ENCODE measurements around the gene DGLUCY. TPM values are rescaled to one million over a fixed set of nuclear protein-coding genes. Genes with fewer than 3 reads are reported as not detected.

Gene DGLUCY
- total RNA-seq, 1 experiment from 2014 or later = 26.7 TPM

DNA sequence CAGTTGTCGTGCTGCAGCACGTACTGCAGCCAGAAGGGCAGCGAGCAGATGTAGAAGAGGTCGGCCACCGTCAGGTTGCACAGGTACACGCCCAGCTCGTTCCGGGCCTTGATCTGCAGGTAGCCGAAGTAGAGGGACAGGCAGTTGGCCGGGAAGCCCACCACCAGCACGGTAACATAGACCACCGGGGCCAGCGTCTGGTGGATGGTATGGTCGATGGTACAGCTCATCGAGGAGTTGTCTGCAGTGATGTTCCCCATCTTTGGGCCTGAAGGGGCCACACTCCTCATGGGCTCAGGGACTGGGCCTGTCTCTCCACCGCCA is 120.9 kb downstream of the DGLUCY start:
- no peaks in the 10 kb centered on the region for H3K36me3 ChIP-seq (ENCODE audit: insufficient read depth, low read length, poor library complexity, severe bottlenecking)
- ChIA-PET CTCF (interaction anchor here (0.6 kb wide), 1 partner anchor 1000 kb away, joined by 3 read pairs; no protein-coding TSS in a partner anchor), POLR2A (ENCODE audit: low non-redundant PET) (no interaction called here)
- no peaks in the 10 kb centered on the region for H3K27me3 ChIP-seq (replicated peaks; ENCODE audit: insufficient read depth, low read depth, low read length, poor library complexity)
- TF ChIP-seq EZH2 (IDR thresholded peaks at IDR 0.05; ENCODE audit: borderline replicate concordance, low read depth, low read length, poor library complexity, severe bottlenecking) = no peak
- no peaks in the 10 kb centered on the region for H3K9me3 ChIP-seq (ENCODE audit: low read depth, low read length, poor library complexity, severe bottlenecking)
- BruUV-seq (replicated peaks) = no TSS peak
- no peaks in the 10 kb centered on the region for H3K4me1 ChIP-seq (ENCODE audit: insufficient read depth, low read length, poor library complexity, severe bottlenecking)
- DNase-seq (ENCODE audit: low spot score) = no peak
- H3K27ac ChIP-seq (ENCODE audit: low read depth, low read length, poor library complexity, severe bottlenecking) = no peak overlapping the region
- no peak overlapping the region for H3K4me3 ChIP-seq (ENCODE audit: low read depth, low read length, poor library complexity, severe bottlenecking)
- intact Hi-C loops (cut with micrococcal nuclease; ENCODE audit: unreplicated experiment) = no loop called here

DNA sequence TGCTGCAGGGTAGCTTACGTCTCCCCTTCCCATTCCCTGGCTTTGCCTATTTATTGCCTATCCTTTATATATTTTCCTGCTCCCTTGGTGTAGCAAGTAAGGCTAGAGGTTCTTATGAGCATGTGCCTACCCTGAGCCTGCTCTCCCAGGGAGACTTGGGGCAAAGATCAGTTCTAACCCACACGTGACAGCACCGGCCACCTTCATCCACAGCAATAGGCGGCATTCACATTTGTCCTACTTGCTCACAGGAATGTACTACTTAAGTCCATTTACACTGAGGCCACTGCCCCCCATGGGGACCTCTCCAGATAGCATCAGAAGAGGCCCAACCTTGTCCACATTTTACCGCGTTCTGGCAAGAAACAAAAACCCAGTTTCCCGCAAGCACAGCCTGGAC is 122.0 kb downstream of the DGLUCY start:
- Histone ChIP-seq H3K4me3 (ENCODE audit: low read depth, low read length, poor library complexity, severe bottlenecking) (no peak overlapping the region), H3K27me3 (replicated peaks; ENCODE audit: insufficient read depth, low read depth, low read length, poor library complexity) (no peaks in the 10 kb centered on the region), H3K27ac (ENCODE audit: low read depth, low read length, poor library complexity, severe bottlenecking) (no peak overlapping the region), H3K9me3 (ENCODE audit: low read depth, low read length, poor library complexity, severe bottlenecking) (no peaks in the 10 kb centered on the region), H3K4me1 (ENCODE audit: insufficient read depth, low read length, poor library complexity, severe bottlenecking) (no peaks in the 10 kb centered on the region), H3K36me3 (ENCODE audit: insufficient read depth, low read length, poor library complexity, severe bottlenecking) (no peaks in the 10 kb centered on the region)
- DNase-seq (ENCODE audit: low spot score) = no peak
- intact Hi-C loops (cut with micrococcal nuclease; ENCODE audit: unreplicated experiment) = no loop called here
- ChIA-PET CTCF (no interaction called here), POLR2A (ENCODE audit: low non-redundant PET) (no interaction called here)
- no peak for TF ChIP-seq EZH2 (IDR thresholded peaks at IDR 0.05; ENCODE audit: borderline replicate concordance, low read depth, low read length, poor library complexity, severe bottlenecking)
- TF ChIP-seq, protein P1, sequence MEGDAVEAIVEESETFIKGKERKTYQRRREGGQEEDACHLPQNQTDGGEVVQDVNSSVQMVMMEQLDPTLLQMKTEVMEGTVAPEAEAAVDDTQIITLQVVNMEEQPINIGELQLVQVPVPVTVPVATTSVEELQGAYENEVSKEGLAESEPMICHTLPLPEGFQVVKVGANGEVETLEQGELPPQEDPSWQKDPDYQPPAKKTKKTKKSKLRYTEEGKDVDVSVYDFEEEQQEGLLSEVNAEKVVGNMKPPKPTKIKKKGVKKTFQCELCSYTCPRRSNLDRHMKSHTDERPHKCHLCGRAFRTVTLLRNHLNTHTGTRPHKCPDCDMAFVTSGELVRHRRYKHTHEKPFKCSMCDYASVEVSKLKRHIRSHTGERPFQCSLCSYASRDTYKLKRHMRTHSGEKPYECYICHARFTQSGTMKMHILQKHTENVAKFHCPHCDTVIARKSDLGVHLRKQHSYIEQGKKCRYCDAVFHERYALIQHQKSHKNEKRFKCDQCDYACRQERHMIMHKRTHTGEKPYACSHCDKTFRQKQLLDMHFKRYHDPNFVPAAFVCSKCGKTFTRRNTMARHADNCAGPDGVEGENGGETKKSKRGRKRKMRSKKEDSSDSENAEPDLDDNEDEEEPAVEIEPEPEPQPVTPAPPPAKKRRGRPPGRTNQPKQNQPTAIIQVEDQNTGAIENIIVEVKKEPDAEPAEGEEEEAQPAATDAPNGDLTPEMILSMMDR (conservative IDR thresholded peaks at IDR 0.05; ENCODE audit: low read depth, low read length) = no peak
- no TSS peak for BruUV-seq (replicated peaks)

DNA sequence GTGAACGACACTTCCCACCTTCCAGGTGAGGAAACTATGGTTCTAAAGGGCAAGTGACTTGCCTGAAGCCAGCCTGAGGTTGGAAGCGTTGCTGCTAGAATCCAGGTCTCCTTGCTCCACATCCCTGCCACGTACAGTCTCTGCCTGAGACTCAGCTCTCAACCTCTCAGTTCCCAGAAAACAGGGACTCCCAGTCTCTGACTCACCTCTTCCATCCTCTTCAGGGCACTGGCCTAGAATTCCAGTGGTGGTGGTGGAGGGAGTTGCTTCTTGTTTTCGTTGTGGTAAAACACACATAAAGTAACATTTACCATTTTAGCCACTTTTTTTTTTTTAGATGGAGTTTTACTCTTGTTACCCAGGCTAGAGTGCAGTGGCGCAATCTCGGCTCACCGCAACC is 123.3 kb downstream of the DGLUCY start:
- no peaks in the 10 kb centered on the region for H3K27me3 ChIP-seq (replicated peaks; ENCODE audit: insufficient read depth, low read depth, low read length, poor library complexity)
- no peak for TF ChIP-seq EZH2 (IDR thresholded peaks at IDR 0.05; ENCODE audit: borderline replicate concordance, low read depth, low read length, poor library complexity, severe bottlenecking)
- TF ChIP-seq, protein P1 (conservative IDR thresholded peaks at IDR 0.05; ENCODE audit: low read depth, low read length) = no peak
- CTCF ChIA-PET = no interaction called here
- intact Hi-C loops (cut with micrococcal nuclease; ENCODE audit: unreplicated experiment) = no loop called here
- no peaks in the 10 kb centered on the region for H3K36me3 ChIP-seq (ENCODE audit: insufficient read depth, low read length, poor library complexity, severe bottlenecking)
- POLR2A ChIA-PET (ENCODE audit: low non-redundant PET) = no interaction called here
- no peak overlapping the region for H3K4me3 ChIP-seq (ENCODE audit: low read depth, low read length, poor library complexity, severe bottlenecking)
- no peaks in the 10 kb centered on the region for H3K4me1 ChIP-seq (ENCODE audit: insufficient read depth, low read length, poor library complexity, severe bottlenecking)
- H3K9me3 ChIP-seq (ENCODE audit: low read depth, low read length, poor library complexity, severe bottlenecking) = no peaks in the 10 kb centered on the region
- DNase-seq (ENCODE audit: low spot score) = no peak
- no TSS peak for BruUV-seq (replicated peaks)
- H3K27ac ChIP-seq (ENCODE audit: low read depth, low read length, poor library complexity, severe bottlenecking) = no peak overlapping the region

DNA sequence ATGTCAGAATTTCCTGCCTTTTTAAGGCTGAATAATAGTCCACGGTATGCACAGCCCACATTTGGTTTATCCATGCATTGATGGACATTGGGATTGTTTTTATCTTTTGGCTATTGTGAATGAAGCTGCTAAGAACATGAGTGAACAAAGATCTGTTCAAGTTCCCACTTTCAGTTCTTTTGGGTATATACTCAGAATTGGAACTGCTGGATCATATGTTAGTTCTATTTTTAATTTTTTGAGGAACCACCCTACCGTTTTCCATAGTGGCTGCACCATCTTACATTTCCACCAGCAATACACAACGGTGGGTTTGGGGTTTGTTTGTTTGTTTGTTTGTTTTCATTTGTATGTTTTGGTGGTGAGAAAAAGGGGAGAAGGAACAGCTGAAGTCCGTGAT is 124.2 kb downstream of the DGLUCY start:
- Histone ChIP-seq H3K9me3 (ENCODE audit: low read depth, low read length, poor library complexity, severe bottlenecking) (no peaks in the 10 kb centered on the region), H3K4me1 (ENCODE audit: insufficient read depth, low read length, poor library complexity, severe bottlenecking) (peaks cover 2% of the 10 kb centered on the region), H3K4me3 (ENCODE audit: low read depth, low read length, poor library complexity, severe bottlenecking) (no peak overlapping the region), H3K36me3 (ENCODE audit: insufficient read depth, low read length, poor library complexity, severe bottlenecking) (no peaks in the 10 kb centered on the region), H3K27ac (ENCODE audit: low read depth, low read length, poor library complexity, severe bottlenecking) (no peak overlapping the region), H3K27me3 (replicated peaks; ENCODE audit: insufficient read depth, low read depth, low read length, poor library complexity) (no peaks in the 10 kb centered on the region)
- POLR2A ChIA-PET (ENCODE audit: low non-redundant PET) = no interaction called here
- intact Hi-C loops (cut with micrococcal nuclease; ENCODE audit: unreplicated experiment) = no loop called here
- DNase-seq (ENCODE audit: low spot score) = no peak
- CTCF ChIA-PET = no interaction called here
- no TSS peak for BruUV-seq (replicated peaks)
- TF ChIP-seq EZH2 (IDR thresholded peaks at IDR 0.05; ENCODE audit: borderline replicate concordance, low read depth, low read length, poor library complexity, severe bottlenecking) = no peak
- TF ChIP-seq, protein P1 (conservative IDR thresholded peaks at IDR 0.05; ENCODE audit: low read depth, low read length) = no peak
